Measurements from ENCODE around the gene TMEM120B.
A peak's percentile ranks its signal among the peaks of the same experiment; 100 is the strongest.

The TMEM120B gene

DNA sequence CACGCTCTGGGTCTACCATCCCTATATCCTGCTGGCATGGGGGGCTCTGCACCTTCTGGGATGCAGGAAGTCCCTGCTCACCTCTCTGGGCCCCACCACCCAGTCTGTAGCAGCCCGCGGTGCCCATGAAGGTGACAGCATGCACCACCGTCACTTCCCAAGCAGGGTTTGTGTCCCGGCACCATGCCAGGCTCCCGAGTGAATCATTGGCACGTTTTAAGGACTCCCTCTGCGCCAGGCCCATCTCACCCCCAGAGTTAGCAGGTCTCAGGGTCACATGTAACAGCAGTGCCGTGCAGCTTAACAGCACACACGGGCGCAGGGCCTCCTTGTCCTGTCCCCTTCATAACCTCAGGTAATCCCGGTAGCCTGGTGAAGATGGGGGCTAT lies 111.2 kb downstream of the TMEM120B start:
- no peak for ATAC-seq (ENCODE audit: insufficient read depth, low read depth)
- no peak overlapping the region for H3K9ac ChIP-seq (ENCODE audit: low read depth, low read length)
- H4K20me1 ChIP-seq (ENCODE audit: insufficient read depth, low read length): peaks cover 34% of the 10 kb centered on the region
- no peaks in the 10 kb centered on the region for H3K27me3 ChIP-seq (ENCODE audit: insufficient read depth, low read length, poor library complexity)
- no peak overlapping the region for H3K4me3 ChIP-seq (ENCODE audit: low read depth in 1 of 2, low read length in 2 of 2)
- H3K79me2 ChIP-seq (ENCODE audit: insufficient read depth, low read length): peaks cover 16% of the 10 kb centered on the region
- TF ChIP-seq, protein P1, sequence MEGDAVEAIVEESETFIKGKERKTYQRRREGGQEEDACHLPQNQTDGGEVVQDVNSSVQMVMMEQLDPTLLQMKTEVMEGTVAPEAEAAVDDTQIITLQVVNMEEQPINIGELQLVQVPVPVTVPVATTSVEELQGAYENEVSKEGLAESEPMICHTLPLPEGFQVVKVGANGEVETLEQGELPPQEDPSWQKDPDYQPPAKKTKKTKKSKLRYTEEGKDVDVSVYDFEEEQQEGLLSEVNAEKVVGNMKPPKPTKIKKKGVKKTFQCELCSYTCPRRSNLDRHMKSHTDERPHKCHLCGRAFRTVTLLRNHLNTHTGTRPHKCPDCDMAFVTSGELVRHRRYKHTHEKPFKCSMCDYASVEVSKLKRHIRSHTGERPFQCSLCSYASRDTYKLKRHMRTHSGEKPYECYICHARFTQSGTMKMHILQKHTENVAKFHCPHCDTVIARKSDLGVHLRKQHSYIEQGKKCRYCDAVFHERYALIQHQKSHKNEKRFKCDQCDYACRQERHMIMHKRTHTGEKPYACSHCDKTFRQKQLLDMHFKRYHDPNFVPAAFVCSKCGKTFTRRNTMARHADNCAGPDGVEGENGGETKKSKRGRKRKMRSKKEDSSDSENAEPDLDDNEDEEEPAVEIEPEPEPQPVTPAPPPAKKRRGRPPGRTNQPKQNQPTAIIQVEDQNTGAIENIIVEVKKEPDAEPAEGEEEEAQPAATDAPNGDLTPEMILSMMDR (IDR thresholded peaks at IDR 0.05; ENCODE audit: borderline replicate concordance, extremely low read depth, low read length, poor library complexity, severe bottlenecking): no peak
- no peak for TF ChIP-seq EZH2 (IDR thresholded peaks at IDR 0.05; ENCODE audit: borderline replicate concordance, low read depth, low read length, severe bottlenecking)
- no peak overlapping the region for H3K4me2 ChIP-seq (ENCODE audit: insufficient read depth, low read length)
- DNase-seq: no peak
- no peaks in the 10 kb centered on the region for H3K4me1 ChIP-seq (ENCODE audit: insufficient read depth, low read length)
- H2AFZ ChIP-seq (ENCODE audit: low read depth, low read length): no peak overlapping the region
- H3K9me3 ChIP-seq (ENCODE audit: insufficient read depth, low read length, severe bottlenecking): no peaks in the 10 kb centered on the region
- no peak overlapping the region for H3K27ac ChIP-seq (ENCODE audit: low read length)
- peaks cover 92% of the 10 kb centered on the region for H3K36me3 ChIP-seq (ENCODE audit: insufficient read depth, low read length)

DNA sequence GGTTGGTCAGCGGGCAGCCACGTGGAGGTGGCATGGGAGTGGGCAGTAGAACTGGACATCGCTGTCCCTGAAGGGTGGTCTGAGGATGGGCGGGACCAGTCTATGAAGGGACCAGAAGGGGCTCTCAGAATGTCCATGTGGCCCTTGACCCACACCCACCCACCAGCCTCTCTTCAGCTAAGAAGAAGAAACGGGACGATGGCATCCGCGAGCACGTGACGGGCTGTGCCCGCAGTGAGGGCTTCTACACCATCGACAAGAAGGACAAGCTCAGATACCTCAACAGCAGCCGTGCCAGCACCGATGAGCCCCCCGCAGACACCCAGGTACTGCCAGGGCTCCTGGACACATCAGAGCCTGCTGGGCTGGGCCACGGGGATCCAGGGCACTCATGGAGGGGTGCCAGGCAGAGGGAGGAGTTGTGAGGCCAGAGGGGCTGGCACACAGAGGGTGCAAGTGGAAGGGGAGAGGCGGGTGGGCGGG lies 112.5 kb downstream of the TMEM120B start:
- Histone ChIP-seq H3K4me3 (ENCODE audit: low read depth in 1 of 2, low read length in 2 of 2) (no peak overlapping the region), H3K27me3 (ENCODE audit: insufficient read depth, low read length, poor library complexity) (no peaks in the 10 kb centered on the region), H3K36me3 (ENCODE audit: insufficient read depth, low read length) (peaks cover 92% of the 10 kb centered on the region), H2AFZ (ENCODE audit: low read depth, low read length) (no peak overlapping the region), H3K9ac (ENCODE audit: low read depth, low read length) (no peak overlapping the region), H3K27ac (ENCODE audit: low read length) (no peak overlapping the region), H3K79me2 (ENCODE audit: insufficient read depth, low read length) (peaks cover 6% of the 10 kb centered on the region), H3K4me1 (ENCODE audit: insufficient read depth, low read length) (no peaks in the 10 kb centered on the region), H4K20me1 (ENCODE audit: insufficient read depth, low read length) (peaks cover 34% of the 10 kb centered on the region), H3K9me3 (ENCODE audit: insufficient read depth, low read length, severe bottlenecking) (no peaks in the 10 kb centered on the region), H3K4me2 (ENCODE audit: insufficient read depth, low read length) (no peak overlapping the region)
- no peak for DNase-seq
- TF ChIP-seq EZH2 (IDR thresholded peaks at IDR 0.05; ENCODE audit: borderline replicate concordance, low read depth, low read length, severe bottlenecking): no peak
- TF ChIP-seq, protein P1 (IDR thresholded peaks at IDR 0.05; ENCODE audit: borderline replicate concordance, extremely low read depth, low read length, poor library complexity, severe bottlenecking): no peak
- peak; percentile 34; the same call in 2 of the 3 replicates for ATAC-seq (ENCODE audit: insufficient read depth, low read depth)

DNA sequence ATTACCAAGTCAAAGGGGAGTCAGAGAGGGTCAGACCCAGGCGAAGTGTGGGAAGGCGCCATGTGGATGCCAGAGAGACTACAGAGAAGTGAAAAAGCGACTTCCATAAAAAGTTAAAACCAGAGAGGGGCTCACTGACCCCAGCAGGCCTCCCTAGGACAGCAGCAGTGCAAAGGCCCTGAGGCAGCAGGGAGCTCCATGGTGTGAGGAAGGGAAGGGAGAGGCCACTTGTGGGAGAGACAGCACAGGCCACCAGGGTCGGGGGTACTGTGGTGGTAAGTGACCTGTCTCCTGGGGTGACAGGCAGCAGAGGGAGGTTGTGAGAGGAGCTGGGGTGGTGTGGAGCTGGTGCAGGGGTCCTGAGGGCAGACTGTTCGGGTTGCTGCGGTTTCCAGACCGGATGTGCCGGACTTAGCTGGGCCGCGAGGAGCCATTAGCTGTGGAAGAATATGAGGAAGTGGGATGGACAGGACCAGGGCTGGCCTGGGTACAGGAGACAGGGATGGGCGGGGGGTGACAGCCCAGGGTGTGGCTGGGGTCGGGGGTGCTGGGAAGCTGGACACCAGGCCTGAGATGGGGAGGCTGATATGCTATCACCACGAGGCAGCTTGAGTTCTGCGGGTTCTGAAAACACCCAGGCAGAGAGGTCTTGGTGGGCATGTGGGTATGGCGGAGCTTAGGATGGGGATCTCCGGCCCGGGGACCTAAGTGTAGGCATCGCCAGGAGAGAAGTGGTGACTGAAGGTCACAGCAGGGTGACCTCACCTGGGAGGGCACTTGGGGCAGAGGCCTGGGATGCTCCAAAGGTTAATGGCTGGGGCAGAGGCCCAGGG lies 114.0 kb downstream of the TMEM120B start:
- H3K27me3 ChIP-seq (ENCODE audit: insufficient read depth, low read length, poor library complexity): no peaks in the 10 kb centered on the region
- peaks cover 92% of the 10 kb centered on the region for H3K36me3 ChIP-seq (ENCODE audit: insufficient read depth, low read length)
- no peak overlapping the region for H3K9ac ChIP-seq (ENCODE audit: low read depth, low read length)

More for the DNA sequence above, 114.0 kb downstream of the TMEM120B start:
- H2AFZ ChIP-seq (ENCODE audit: low read depth, low read length): no peak overlapping the region
- DNase-seq: no peak
- H4K20me1 ChIP-seq (ENCODE audit: insufficient read depth, low read length): peaks cover 34% of the 10 kb centered on the region
- no peaks in the 10 kb centered on the region for H3K4me1 ChIP-seq (ENCODE audit: insufficient read depth, low read length)
- peaks cover 4% of the 10 kb centered on the region; the same call in 1 of the 2 replicates for H3K79me2 ChIP-seq (ENCODE audit: insufficient read depth, low read length)
- H3K27ac ChIP-seq (ENCODE audit: low read length): no peak overlapping the region
- no peaks in the 10 kb centered on the region for H3K9me3 ChIP-seq (ENCODE audit: insufficient read depth, low read length, severe bottlenecking)
- no peak overlapping the region for H3K4me3 ChIP-seq (ENCODE audit: low read depth in 1 of 2, low read length in 2 of 2)
- H3K4me2 ChIP-seq (ENCODE audit: insufficient read depth, low read length): no peak overlapping the region
- ATAC-seq (ENCODE audit: insufficient read depth, low read depth): no peak
- TF ChIP-seq EZH2 (IDR thresholded peaks at IDR 0.05; ENCODE audit: borderline replicate concordance, low read depth, low read length, severe bottlenecking): no peak
- TF ChIP-seq, protein P1 (IDR thresholded peaks at IDR 0.05; ENCODE audit: borderline replicate concordance, extremely low read depth, low read length, poor library complexity, severe bottlenecking): no peak

All from DND-41 (cell line).